MM.1S (cell line): ENCODE measurements around the gene GFPT2.

Experiments
- CTCF ChIP-seq: fragments of 300-600 bp; sonication (generic); IDR thresholded peaks from 2 replicates; pipeline ENCODE4 v1.5.1; 2016; ENCODE audit warnings: antibody characterized with exemption, low read length, mixed read lengths
- EZH2 ChIP-seq: fragments of 300-600 bp; sonication (generic); optimal IDR thresholded peaks from 2 replicates; pipeline ENCODE3; 2017; ENCODE audit warnings: low read depth, mild to moderate bottlenecking, antibody characterized with exemption, low read length, mixed read lengths

GRCh38 chr5:180400416-180400815 is 47.3 kb upstream of the GFPT2 start:
- TF ChIP-seq CTCF (no peak), EZH2 (no peak)
